WTC11 (cell line): Measurements from ENCODE around the gene LIN28B. TPM values are rescaled to one million over a fixed set of nuclear protein-coding genes. Genes with fewer than 3 reads are reported as not detected.

ENCODE experiments used
- CBFB ChIP-seq: sonication (generic); formaldehyde crosslinking; IDR thresholded peaks from 2 replicates; pipeline ENCODE4 v1.8.1; 2022; ENCODE audit warnings: mild to moderate bottlenecking, low read depth, missing genetic modification reagents
- EMX1 ChIP-seq: fragments of 250-450 bp; sonication (Bioruptor Pico); IDR thresholded peaks from 2 replicates; pipeline ENCODE4 v1.8.0; 2021; ENCODE audit warnings: mild to moderate bottlenecking
- ESRRA ChIP-seq: sonication (generic); formaldehyde crosslinking; IDR thresholded peaks from 2 replicates; pipeline ENCODE4 v1.8.1; 2022; ENCODE audit warnings: mild to moderate bottlenecking, missing genetic modification reagents, borderline replicate concordance
- FOXK1 ChIP-seq: sonication (generic); formaldehyde crosslinking; IDR thresholded peaks from 2 replicates; pipeline ENCODE4 v1.8.0; 2022; ENCODE audit warnings: mild to moderate bottlenecking, moderate library complexity, missing genetic modification reagents
- GABPB1 ChIP-seq: sonication (generic); formaldehyde crosslinking; IDR thresholded peaks from 2 replicates; pipeline ENCODE4 v1.8.1; 2023; ENCODE audit warnings: mild to moderate bottlenecking, missing genetic modification reagents
- JAZF1 ChIP-seq: fragments of 250-450 bp; sonication (Bioruptor Pico); IDR thresholded peaks from 2 replicates; pipeline ENCODE4 v1.9.0; 2021; ENCODE audit warnings: moderate library complexity, mild to moderate bottlenecking, inconsistent platforms
- JUN ChIP-seq: sonication (generic); formaldehyde crosslinking; IDR thresholded peaks from 2 replicates; pipeline ENCODE4 v1.8.0; 2023; ENCODE audit warnings: mild to moderate bottlenecking, missing genetic modification reagents
- KAT7 ChIP-seq: sonication (generic); formaldehyde crosslinking; IDR thresholded peaks from 2 replicates; pipeline ENCODE4 v1.8.1; 2023; ENCODE audit warnings: missing genetic modification reagents, mild to moderate bottlenecking, borderline replicate concordance
- MYBL2 ChIP-seq: sonication (generic); formaldehyde crosslinking; IDR thresholded peaks from 2 replicates; pipeline ENCODE4 v1.8.1; 2023; ENCODE audit warnings: mild to moderate bottlenecking, moderate library complexity, missing genetic modification reagents
- RELA ChIP-seq: sonication (generic); formaldehyde crosslinking; IDR thresholded peaks from 2 replicates; pipeline ENCODE4 v1.8.1; 2022; ENCODE audit warnings: missing genetic modification reagents, mild to moderate bottlenecking, borderline replicate concordance
- SMAD3 ChIP-seq: sonication (generic); formaldehyde crosslinking; IDR thresholded peaks from 2 replicates; pipeline ENCODE4 v1.8.0; 2022; ENCODE audit warnings: missing genetic modification reagents, mild to moderate bottlenecking, borderline replicate concordance
- TEAD4 ChIP-seq: sonication (generic); formaldehyde crosslinking; IDR thresholded peaks from 2 replicates; pipeline ENCODE4 v1.8.0; 2022; ENCODE audit warnings: mild to moderate bottlenecking, missing genetic modification reagents
- ZNF317 ChIP-seq: sonication (generic); formaldehyde crosslinking; IDR thresholded peaks from 2 replicates; pipeline ENCODE4 v1.8.1; 2023; ENCODE audit warnings: low read depth, mild to moderate bottlenecking, moderate library complexity, missing genetic modification reagents, borderline replicate concordance
- ZNF416 ChIP-seq: fragments of 250-450 bp; sonication (Bioruptor Pico); IDR thresholded peaks from 2 replicates; pipeline ENCODE4 v1.9.0; 2021; ENCODE audit warnings: mild to moderate bottlenecking, inconsistent platforms
- ZNF671 ChIP-seq: fragments of 250-450 bp; sonication (Bioruptor Pico); IDR thresholded peaks from 2 replicates; pipeline ENCODE4 v1.8.0; 2021; ENCODE audit warnings: mild to moderate bottlenecking
- total RNA-seq: library from RNA; stranded (reverse); gene quantifications from 3 replicates; pipeline ENCODE4 v1.2.3, GENCODE V29; 2021
- TF ChIP-seq, protein P1 (sequence below): sonication (generic); formaldehyde crosslinking; IDR thresholded peaks from 2 replicates; pipeline ENCODE4 v1.8.1; 2022; ENCODE audit warnings: missing genetic modification reagents, borderline replicate concordance
- TF ChIP-seq, protein P2 (sequence below): sonication (generic); formaldehyde crosslinking; IDR thresholded peaks from 2 replicates; pipeline ENCODE4 v1.8.1; 2023; ENCODE audit warnings: mild to moderate bottlenecking, moderate library complexity, missing genetic modification reagents
- TF ChIP-seq, protein P3 (sequence below): fragments of 250-450 bp; sonication (Bioruptor Pico); IDR thresholded peaks from 2 replicates; pipeline ENCODE4 v1.9.0; 2021; ENCODE audit warnings: mild to moderate bottlenecking
- TF ChIP-seq, protein P4 (sequence below): fragments of 200-600 bp; IDR thresholded peaks from 2 replicates; pipeline ENCODE4 v1.8.0; 2022; ENCODE audit warnings: antibody characterized with exemption
- TF ChIP-seq, protein P5 (sequence below): fragments of 250-450 bp; sonication (Bioruptor Pico); IDR thresholded peaks from 2 replicates; pipeline ENCODE4 v1.9.0; 2021; ENCODE audit warnings: mild to moderate bottlenecking, borderline replicate concordance
- TF ChIP-seq, protein P6 (sequence below): sonication (generic); formaldehyde crosslinking; IDR thresholded peaks from 2 replicates; pipeline ENCODE4 v1.8.0; 2023; ENCODE audit warnings: mild to moderate bottlenecking, missing genetic modification reagents
- TF ChIP-seq, protein P7 (sequence below): sonication (generic); formaldehyde crosslinking; IDR thresholded peaks from 2 replicates; pipeline ENCODE4 v1.8.1; 2022; ENCODE audit warnings: low read depth, mild to moderate bottlenecking, moderate library complexity, missing genetic modification reagents, borderline replicate concordance
- TF ChIP-seq, protein P8 (sequence below): sonication (generic); formaldehyde crosslinking; IDR thresholded peaks from 2 replicates; pipeline ENCODE4 v1.8.0; 2022; ENCODE audit warnings: mild to moderate bottlenecking, missing genetic modification reagents

The LIN28B gene
- total RNA-seq, 1 experiment from 2014 or later: 73.4 TPM

DNA sequence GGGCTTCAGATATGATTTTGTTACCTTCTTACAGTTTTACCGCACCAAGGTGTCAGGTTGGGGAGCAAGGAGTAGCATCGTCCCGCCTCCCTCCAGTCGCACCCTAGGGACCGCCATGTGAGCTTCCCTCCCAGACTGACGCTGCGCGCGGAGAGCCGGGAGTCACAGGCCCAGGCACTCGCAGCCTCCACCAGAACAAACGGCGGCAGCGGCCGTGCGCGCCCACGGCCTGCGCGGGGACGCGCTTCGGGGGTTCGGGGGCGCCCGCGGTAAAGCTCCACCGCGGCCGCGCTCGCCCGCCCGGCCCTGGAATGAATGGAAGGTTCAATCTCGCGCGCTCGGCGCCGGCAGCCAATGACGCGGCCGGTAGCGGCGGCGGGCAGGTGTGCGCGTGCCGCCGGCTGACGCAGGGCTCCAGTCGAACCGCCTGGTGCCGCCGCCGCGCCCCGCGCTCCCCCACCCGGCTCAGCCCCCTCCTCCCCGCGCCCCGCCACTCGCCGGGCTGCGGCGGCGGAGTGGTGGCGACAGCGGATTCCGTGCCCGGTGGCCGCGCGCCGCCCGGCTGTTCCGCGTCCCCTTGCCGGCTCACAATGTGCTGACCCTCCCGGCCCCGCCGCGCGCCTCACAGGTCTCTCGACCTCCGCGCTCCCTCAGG is 16.5 kb upstream of the LIN28B start (continued):
- TF ChIP-seq, protein P1, sequence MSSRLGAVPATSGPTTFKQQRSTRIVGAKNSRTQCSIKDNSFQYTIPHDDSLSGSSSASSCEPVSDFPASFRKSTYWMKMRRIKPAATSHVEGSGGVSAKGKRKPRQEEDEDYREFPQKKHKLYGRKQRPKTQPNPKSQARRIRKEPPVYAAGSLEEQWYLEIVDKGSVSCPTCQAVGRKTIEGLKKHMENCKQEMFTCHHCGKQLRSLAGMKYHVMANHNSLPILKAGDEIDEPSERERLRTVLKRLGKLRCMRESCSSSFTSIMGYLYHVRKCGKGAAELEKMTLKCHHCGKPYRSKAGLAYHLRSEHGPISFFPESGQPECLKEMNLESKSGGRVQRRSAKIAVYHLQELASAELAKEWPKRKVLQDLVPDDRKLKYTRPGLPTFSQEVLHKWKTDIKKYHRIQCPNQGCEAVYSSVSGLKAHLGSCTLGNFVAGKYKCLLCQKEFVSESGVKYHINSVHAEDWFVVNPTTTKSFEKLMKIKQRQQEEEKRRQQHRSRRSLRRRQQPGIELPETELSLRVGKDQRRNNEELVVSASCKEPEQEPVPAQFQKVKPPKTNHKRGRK: no peak
- TF ChIP-seq SMAD3 (no peak), FOXK1 (CRISPR knock-in tag) (peak; percentile 73; the same call in 1 of the 2 replicates), ESRRA (0 out of 2 replicates have a peak, but pooled peaks have one; percentile 14), RELA (CRISPR knock-in tag) (no peak), CBFB (CRISPR knock-in tag) (no peak), ZNF416 (CRISPR knock-in tag) (0 out of 2 replicates have a peak, but pooled peaks have one; percentile 47), MYBL2 (CRISPR knock-in tag) (peak; percentile 53; the same call in 1 of the 2 replicates), JUN (CRISPR knock-in tag) (no peak), ZNF671 (no peak), ZNF317 (CRISPR knock-in tag) (no peak), TEAD4 (CRISPR knock-in tag) (no peak), EMX1 (0 out of 2 replicates have a peak, but pooled peaks have one; percentile 30), JAZF1 (CRISPR knock-in tag) (no peak), GABPB1 (CRISPR knock-in tag) (0 out of 2 replicates have a peak, but pooled peaks have one; percentile 10), KAT7 (CRISPR knock-in tag) (no peak; the same call in 1 of the 2 replicates)
- TF ChIP-seq, protein P2, sequence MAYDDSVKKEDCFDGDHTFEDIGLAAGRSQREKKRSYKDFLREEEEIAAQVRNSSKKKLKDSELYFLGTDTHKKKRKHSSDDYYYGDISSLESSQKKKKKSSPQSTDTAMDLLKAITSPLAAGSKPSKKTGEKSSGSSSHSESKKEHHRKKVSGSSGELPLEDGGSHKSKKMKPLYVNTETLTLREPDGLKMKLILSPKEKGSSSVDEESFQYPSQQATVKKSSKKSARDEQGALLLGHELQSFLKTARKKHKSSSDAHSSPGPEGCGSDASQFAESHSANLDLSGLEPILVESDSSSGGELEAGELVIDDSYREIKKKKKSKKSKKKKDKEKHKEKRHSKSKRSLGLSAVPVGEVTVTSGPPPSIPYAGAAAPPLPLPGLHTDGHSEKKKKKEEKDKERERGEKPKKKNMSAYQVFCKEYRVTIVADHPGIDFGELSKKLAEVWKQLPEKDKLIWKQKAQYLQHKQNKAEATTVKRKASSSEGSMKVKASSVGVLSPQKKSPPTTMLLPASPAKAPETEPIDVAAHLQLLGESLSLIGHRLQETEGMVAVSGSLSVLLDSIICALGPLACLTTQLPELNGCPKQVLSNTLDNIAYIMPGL (CRISPR knock-in tag): 0 out of 2 replicates have a peak, but pooled peaks have one; percentile 51
- TF ChIP-seq, protein P3, sequence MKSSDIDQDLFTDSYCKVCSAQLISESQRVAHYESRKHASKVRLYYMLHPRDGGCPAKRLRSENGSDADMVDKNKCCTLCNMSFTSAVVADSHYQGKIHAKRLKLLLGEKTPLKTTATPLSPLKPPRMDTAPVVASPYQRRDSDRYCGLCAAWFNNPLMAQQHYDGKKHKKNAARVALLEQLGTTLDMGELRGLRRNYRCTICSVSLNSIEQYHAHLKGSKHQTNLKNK (CRISPR knock-in tag): no peak
- TF ChIP-seq, protein P4, sequence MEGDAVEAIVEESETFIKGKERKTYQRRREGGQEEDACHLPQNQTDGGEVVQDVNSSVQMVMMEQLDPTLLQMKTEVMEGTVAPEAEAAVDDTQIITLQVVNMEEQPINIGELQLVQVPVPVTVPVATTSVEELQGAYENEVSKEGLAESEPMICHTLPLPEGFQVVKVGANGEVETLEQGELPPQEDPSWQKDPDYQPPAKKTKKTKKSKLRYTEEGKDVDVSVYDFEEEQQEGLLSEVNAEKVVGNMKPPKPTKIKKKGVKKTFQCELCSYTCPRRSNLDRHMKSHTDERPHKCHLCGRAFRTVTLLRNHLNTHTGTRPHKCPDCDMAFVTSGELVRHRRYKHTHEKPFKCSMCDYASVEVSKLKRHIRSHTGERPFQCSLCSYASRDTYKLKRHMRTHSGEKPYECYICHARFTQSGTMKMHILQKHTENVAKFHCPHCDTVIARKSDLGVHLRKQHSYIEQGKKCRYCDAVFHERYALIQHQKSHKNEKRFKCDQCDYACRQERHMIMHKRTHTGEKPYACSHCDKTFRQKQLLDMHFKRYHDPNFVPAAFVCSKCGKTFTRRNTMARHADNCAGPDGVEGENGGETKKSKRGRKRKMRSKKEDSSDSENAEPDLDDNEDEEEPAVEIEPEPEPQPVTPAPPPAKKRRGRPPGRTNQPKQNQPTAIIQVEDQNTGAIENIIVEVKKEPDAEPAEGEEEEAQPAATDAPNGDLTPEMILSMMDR: no peak
- TF ChIP-seq, protein P5, sequence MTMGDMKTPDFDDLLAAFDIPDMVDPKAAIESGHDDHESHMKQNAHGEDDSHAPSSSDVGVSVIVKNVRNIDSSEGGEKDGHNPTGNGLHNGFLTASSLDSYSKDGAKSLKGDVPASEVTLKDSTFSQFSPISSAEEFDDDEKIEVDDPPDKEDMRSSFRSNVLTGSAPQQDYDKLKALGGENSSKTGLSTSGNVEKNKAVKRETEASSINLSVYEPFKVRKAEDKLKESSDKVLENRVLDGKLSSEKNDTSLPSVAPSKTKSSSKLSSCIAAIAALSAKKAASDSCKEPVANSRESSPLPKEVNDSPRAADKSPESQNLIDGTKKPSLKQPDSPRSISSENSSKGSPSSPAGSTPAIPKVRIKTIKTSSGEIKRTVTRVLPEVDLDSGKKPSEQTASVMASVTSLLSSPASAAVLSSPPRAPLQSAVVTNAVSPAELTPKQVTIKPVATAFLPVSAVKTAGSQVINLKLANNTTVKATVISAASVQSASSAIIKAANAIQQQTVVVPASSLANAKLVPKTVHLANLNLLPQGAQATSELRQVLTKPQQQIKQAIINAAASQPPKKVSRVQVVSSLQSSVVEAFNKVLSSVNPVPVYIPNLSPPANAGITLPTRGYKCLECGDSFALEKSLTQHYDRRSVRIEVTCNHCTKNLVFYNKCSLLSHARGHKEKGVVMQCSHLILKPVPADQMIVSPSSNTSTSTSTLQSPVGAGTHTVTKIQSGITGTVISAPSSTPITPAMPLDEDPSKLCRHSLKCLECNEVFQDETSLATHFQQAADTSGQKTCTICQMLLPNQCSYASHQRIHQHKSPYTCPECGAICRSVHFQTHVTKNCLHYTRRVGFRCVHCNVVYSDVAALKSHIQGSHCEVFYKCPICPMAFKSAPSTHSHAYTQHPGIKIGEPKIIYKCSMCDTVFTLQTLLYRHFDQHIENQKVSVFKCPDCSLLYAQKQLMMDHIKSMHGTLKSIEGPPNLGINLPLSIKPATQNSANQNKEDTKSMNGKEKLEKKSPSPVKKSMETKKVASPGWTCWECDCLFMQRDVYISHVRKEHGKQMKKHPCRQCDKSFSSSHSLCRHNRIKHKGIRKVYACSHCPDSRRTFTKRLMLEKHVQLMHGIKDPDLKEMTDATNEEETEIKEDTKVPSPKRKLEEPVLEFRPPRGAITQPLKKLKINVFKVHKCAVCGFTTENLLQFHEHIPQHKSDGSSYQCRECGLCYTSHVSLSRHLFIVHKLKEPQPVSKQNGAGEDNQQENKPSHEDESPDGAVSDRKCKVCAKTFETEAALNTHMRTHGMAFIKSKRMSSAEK: no peak
- TF ChIP-seq, protein P6, sequence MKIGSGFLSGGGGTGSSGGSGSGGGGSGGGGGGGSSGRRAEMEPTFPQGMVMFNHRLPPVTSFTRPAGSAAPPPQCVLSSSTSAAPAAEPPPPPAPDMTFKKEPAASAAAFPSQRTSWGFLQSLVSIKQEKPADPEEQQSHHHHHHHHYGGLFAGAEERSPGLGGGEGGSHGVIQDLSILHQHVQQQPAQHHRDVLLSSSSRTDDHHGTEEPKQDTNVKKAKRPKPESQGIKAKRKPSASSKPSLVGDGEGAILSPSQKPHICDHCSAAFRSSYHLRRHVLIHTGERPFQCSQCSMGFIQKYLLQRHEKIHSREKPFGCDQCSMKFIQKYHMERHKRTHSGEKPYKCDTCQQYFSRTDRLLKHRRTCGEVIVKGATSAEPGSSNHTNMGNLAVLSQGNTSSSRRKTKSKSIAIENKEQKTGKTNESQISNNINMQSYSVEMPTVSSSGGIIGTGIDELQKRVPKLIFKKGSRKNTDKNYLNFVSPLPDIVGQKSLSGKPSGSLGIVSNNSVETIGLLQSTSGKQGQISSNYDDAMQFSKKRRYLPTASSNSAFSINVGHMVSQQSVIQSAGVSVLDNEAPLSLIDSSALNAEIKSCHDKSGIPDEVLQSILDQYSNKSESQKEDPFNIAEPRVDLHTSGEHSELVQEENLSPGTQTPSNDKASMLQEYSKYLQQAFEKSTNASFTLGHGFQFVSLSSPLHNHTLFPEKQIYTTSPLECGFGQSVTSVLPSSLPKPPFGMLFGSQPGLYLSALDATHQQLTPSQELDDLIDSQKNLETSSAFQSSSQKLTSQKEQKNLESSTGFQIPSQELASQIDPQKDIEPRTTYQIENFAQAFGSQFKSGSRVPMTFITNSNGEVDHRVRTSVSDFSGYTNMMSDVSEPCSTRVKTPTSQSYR (CRISPR knock-in tag): no peak
- TF ChIP-seq, protein P7, sequence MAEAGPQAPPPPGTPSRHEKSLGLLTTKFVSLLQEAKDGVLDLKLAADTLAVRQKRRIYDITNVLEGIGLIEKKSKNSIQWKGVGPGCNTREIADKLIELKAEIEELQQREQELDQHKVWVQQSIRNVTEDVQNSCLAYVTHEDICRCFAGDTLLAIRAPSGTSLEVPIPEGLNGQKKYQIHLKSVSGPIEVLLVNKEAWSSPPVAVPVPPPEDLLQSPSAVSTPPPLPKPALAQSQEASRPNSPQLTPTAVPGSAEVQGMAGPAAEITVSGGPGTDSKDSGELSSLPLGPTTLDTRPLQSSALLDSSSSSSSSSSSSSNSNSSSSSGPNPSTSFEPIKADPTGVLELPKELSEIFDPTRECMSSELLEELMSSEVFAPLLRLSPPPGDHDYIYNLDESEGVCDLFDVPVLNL: peak; percentile 60; the same call in 1 of the 2 replicates
- TF ChIP-seq, protein P8, sequence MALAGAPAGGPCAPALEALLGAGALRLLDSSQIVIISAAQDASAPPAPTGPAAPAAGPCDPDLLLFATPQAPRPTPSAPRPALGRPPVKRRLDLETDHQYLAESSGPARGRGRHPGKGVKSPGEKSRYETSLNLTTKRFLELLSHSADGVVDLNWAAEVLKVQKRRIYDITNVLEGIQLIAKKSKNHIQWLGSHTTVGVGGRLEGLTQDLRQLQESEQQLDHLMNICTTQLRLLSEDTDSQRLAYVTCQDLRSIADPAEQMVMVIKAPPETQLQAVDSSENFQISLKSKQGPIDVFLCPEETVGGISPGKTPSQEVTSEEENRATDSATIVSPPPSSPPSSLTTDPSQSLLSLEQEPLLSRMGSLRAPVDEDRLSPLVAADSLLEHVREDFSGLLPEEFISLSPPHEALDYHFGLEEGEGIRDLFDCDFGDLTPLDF (CRISPR knock-in tag): no peak
